ENCODE measurements around the gene SORBS1.

GRCh38 chr10:95457319-95457886, 103.8 kb downstream of the SORBS1 start:
- TF ChIP-seq CTCF (IDR thresholded peaks at IDR 0.05; ENCODE audit: poor library complexity) (no peak), EZH2 (IDR thresholded peaks at IDR 0.05; ENCODE audit: borderline replicate concordance) (no peak), EZH2phosphoT487 (IDR thresholded peaks at IDR 0.05; ENCODE audit: low read depth, severe bottlenecking, unreplicated experiment) (no peak)

Data from hepatocyte (in vitro differentiated cells).